ENCODE data around the gene NPAS3.

Gene NPAS3

DNA sequence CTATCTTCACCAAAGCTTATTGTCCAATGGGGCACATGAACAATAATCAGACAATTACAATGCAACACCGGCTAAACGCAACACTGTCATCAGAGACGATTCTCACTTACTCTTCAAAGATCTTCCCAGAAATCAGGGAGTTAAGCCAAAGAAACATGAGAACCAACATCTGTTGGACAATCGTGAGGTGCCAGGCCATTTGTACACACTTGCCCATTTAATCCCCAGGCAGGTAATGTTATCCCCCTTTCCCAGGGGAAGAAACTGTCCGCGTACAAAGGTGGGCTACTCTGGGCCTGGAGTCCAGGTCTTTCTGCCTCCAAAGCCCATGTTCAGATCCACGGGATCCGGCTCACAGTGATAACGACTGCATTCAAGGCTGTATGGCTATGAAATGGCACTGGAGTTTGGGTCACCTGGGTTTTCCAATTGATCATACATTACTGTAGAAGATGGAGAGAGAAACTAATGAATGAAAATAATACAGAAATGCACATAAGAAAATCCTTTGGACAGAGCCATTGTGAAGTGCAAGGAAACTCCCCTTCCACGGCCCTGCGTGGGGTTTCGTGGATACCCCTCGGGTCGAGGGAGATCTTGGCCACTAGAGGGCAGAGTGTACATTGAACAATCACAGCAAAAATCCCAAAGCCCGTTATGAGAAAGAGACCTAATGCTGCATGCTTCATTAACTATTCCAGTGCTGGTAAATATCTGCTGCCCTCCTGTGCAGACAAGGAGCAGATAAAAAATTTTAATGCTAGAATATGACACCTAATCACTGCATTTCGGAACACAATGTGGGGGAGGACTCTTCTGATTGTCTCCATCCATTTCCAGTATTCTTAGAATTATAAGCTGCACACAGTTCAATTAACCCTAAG is 900.8 kb downstream of the NPAS3 start:
- peak; percentile 38 for DNase-seq (ENCODE audit: low read depth)

DNA sequence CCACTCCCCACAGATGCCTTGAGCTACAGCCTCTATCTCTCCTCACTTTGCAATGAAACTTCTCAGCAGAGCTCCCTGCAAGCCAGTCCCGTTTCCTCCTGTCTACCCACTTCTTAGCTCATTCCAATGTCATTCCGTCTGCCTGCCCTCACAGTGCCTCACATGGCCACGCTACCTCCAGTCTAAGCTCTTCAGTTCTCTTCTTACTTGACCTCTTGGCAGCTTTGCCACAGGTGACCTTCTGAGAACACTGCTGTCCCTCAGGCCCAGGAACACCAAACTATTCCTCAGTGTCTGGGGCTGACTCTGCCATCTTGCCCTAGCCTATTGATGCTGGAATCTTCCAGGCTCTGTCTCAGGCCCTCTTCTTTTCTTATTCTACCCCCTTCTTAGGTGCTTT is 902.1 kb downstream of the NPAS3 start:
- no peak for DNase-seq (ENCODE audit: low read depth)

GRCh38 chr14:33842299-33842698 is 903.6 kb downstream of the NPAS3 start:
- DNase-seq (ENCODE audit: low read depth): no peak

DNA sequence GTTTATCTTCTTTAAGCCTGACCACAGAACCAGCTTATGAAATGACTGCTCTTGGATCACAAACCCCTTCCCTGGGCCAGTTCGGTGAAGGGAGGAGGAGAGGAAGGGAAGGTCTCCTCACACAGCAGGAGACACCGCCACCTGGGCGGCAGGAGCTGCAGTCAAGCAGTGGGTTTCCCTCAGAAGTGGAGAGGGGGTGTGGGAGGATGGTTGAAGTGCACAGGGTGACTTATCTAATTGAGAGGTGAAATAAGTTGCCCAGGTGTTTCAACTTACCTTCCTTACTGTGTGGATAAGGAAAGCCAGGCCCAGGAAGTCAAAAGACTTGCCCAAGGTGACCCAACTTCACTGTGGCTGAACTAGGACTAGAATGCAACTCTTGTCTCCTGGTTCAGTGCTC is 905.4 kb downstream of the NPAS3 start:
- no peak for DNase-seq (ENCODE audit: low read depth)

GRCh38 chr14:33846100-33846824 is 907.6 kb downstream of the NPAS3 start:
- DNase-seq (ENCODE audit: low read depth): no peak

GRCh38 chr14:33847066-33847465 is 908.4 kb downstream of the NPAS3 start:
- DNase-seq (ENCODE audit: low read depth): no peak

- no peak for DNase-seq (ENCODE audit: low read depth)
These were observed 909.3 kb downstream of the NPAS3 start for GRCh38 chr14:33848009-33848408.

- no peak for DNase-seq (ENCODE audit: low read depth)
These were observed 910.2 kb downstream of the NPAS3 start for GRCh38 chr14:33848706-33849454.

DNA sequence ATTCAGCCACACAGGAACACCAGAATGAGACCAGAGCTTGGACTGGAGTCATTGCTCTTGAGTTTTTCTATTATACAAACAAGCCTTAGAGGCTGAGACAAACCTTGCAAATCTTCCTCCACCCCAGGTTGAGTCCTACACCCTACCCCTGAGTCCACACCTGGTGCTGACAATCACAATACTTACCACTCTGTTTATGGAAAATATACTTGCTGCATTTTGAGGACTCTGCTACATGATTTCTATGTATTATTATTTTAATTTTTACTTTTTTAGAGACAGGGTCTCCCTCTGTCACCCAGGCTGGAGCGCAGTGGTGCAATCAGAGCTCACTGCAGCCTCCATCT is 910.7 kb downstream of the NPAS3 start:
- no peak for DNase-seq (ENCODE audit: low read depth)

- DNase-seq (ENCODE audit: low read depth): no peak
These were observed 912.1 kb downstream of the NPAS3 start for GRCh38 chr14:33850826-33851225.

GRCh38 chr14:33851366-33851765 is 912.7 kb downstream of the NPAS3 start:
- no peak for DNase-seq (ENCODE audit: low read depth)

- no peak for DNase-seq (ENCODE audit: low read depth)
These were observed 913.3 kb downstream of the NPAS3 start for GRCh38 chr14:33851931-33852330.
